Measurements from ENCODE around the gene AK9. TPM values are rescaled to one million over a fixed set of nuclear protein-coding genes. Genes with fewer than 3 reads are reported as not detected.
"Not testable (repeated sequence)": the region's sequence is repeated elsewhere in the genome, so short reads cannot be mapped to it uniquely, and the experiment has no call there.

The AK9 gene
- total RNA-seq, 1 donor from 2014 or later = 15.5 TPM

- no peak for DNase-seq
Observed at GRCh38 chr6:109695468-109695867, 4.5 kb upstream of the AK9 start.

GRCh38 chr6:109693111-109693510 is 2.1 kb upstream of the AK9 start:
- no peak for DNase-seq

- peak; percentile 58 for DNase-seq
Observed at GRCh38 chr6:109690373-109690736, 647 bp downstream of the AK9 start.

GRCh38 chr6:109687271-109687761 is 3.7 kb downstream of the AK9 start:
- no peak for DNase-seq

- DNase-seq = no peak
Observed at GRCh38 chr6:109686566-109687265, 4.3 kb downstream of the AK9 start.

- DNase-seq = not testable (repeated sequence)
Observed at GRCh38 chr6:109678661-109679505, 12.1 kb downstream of the AK9 start.

- no peak for DNase-seq
Observed at GRCh38 chr6:109678240-109678639, 12.8 kb downstream of the AK9 start.

- DNase-seq = no peak
Observed at GRCh38 chr6:109676724-109677123, 14.3 kb downstream of the AK9 start.

GRCh38 chr6:109672839-109673238 is 18.2 kb downstream of the AK9 start:
- DNase-seq = no peak

- no peak for DNase-seq
Observed at GRCh38 chr6:109672175-109672574, 18.8 kb downstream of the AK9 start.

GRCh38 chr6:109671733-109672132 is 19.3 kb downstream of the AK9 start:
- no peak for DNase-seq

- no peak for DNase-seq
Observed at GRCh38 chr6:109669811-109670210, 21.2 kb downstream of the AK9 start.

GRCh38 chr6:109662192-109662591 is 28.8 kb downstream of the AK9 start:
- no peak for DNase-seq

GRCh38 chr6:109660526-109661320 is 30.3 kb downstream of the AK9 start:
- DNase-seq = no peak

- DNase-seq = no peak
Observed at GRCh38 chr6:109655761-109656262, 35.2 kb downstream of the AK9 start.

GRCh38 chr6:109653264-109653663 is 37.7 kb downstream of the AK9 start:
- no peak for DNase-seq

- no peak for DNase-seq
Observed at GRCh38 chr6:109644131-109644530, 46.9 kb downstream of the AK9 start.

GRCh38 chr6:109632405-109632804 is 58.6 kb downstream of the AK9 start:
- no peak for DNase-seq

GRCh38 chr6:109631403-109631802 is 59.6 kb downstream of the AK9 start:
- DNase-seq = no peak

GRCh38 chr6:109628158-109629000 is 62.6 kb downstream of the AK9 start:
- no peak for DNase-seq

GRCh38 chr6:109626311-109626710 is 64.7 kb downstream of the AK9 start:
- no peak for DNase-seq

GRCh38 chr6:109625199-109625598 is 65.8 kb downstream of the AK9 start:
- DNase-seq = no peak
